SK-N-SH treated with all-trans-retinoic acid at 6 μM for 48 hours (cell line): ENCODE results near the gene APCDD1L.

ENCODE experiments used
- ATAC-seq: fragments of 200-7000 bp; cut with Tn5 transposase; 3 replicates; pipeline ENCODE4 v1.9.1; 2020; ENCODE audit warnings: mild to moderate bottlenecking, moderate library complexity
- ARNTL ChIP-seq: fragments of 450-650 bp; formaldehyde crosslinking; IDR thresholded peaks from 2 replicates; pipeline ENCODE4 v1.5.0; 2020; ENCODE audit warnings: low read depth, mild to moderate bottlenecking, moderate library complexity, borderline replicate concordance
- BACH2 ChIP-seq: fragments of 250-450 bp; sonication (Bioruptor Pico); IDR thresholded peaks from 2 replicates; pipeline ENCODE4 v1.9.0; 2021; ENCODE audit warnings: mild to moderate bottlenecking, borderline replicate concordance
- CREB5 ChIP-seq: fragments of 250-450 bp; sonication (Bioruptor Pico); IDR thresholded peaks from 2 replicates; pipeline ENCODE4 v1.5.1; 2020; ENCODE audit warnings: low read depth, mild to moderate bottlenecking, moderate library complexity
- CSDC2 ChIP-seq: fragments of 250-450 bp; sonication (Bioruptor Pico); IDR thresholded peaks from 2 replicates; pipeline ENCODE4 v1.5.0; 2020; ENCODE audit warnings: mild to moderate bottlenecking, moderate library complexity
- CSRNP3 ChIP-seq: fragments of 250-450 bp; sonication (Bioruptor Pico); IDR thresholded peaks from 2 replicates; pipeline ENCODE4 v1.5.1; 2021; ENCODE audit warnings: mild to moderate bottlenecking, moderate library complexity
- ESRRG ChIP-seq: fragments of 250-450 bp; sonication (Bioruptor Pico); IDR thresholded peaks from 2 replicates; pipeline ENCODE4 v1.6.1; 2021; ENCODE audit warnings: mild to moderate bottlenecking
- GLIS3 ChIP-seq: fragments of 250-450 bp; sonication (Bioruptor Pico); IDR thresholded peaks from 2 replicates; pipeline ENCODE4 v1.5.0; 2020; ENCODE audit warnings: mild to moderate bottlenecking, moderate library complexity
- ISL1 ChIP-seq: fragments of 250-450 bp; sonication (Bioruptor Pico); IDR thresholded peaks from 2 replicates; pipeline ENCODE4 v2.1.2; 2022; ENCODE audit warnings: mild to moderate bottlenecking, moderate library complexity
- OSR1 ChIP-seq: fragments of 250-450 bp; sonication (Bioruptor Pico); IDR thresholded peaks from 2 replicates; pipeline ENCODE4 v1.8.0; 2022; ENCODE audit warnings: moderate library complexity, mild to moderate bottlenecking, inconsistent platforms
- PATZ1 ChIP-seq: fragments of 250-450 bp; sonication (Bioruptor Pico); IDR thresholded peaks from 2 replicates; pipeline ENCODE4 v1.8.0; 2020; ENCODE audit warnings: mild to moderate bottlenecking, moderate library complexity, borderline replicate concordance
- POU6F1 ChIP-seq: fragments of 250-450 bp; sonication (Bioruptor Pico); IDR thresholded peaks from 2 replicates; pipeline ENCODE4 v1.8.0; 2021; ENCODE audit warnings: low read depth, mild to moderate bottlenecking, moderate library complexity, borderline replicate concordance
- PPARA ChIP-seq: fragments of 250-450 bp; sonication (Bioruptor Pico); IDR thresholded peaks from 2 replicates; pipeline ENCODE4 v1.5.0; 2020; ENCODE audit warnings: mild to moderate bottlenecking, borderline replicate concordance
- RARB ChIP-seq: fragments of 250-450 bp; sonication (Bioruptor Pico); IDR thresholded peaks from 2 replicates; pipeline ENCODE4 v1.8.0; 2021; ENCODE audit warnings: mild to moderate bottlenecking, moderate library complexity
- SNAI2 ChIP-seq: fragments of 250-450 bp; sonication (Bioruptor Pico); IDR thresholded peaks from 2 replicates; pipeline ENCODE4 v1.5.0; 2020; ENCODE audit warnings: mild to moderate bottlenecking, moderate library complexity
- TCF4 ChIP-seq: fragments of 250-450 bp; sonication (Bioruptor Pico); IDR thresholded peaks from 2 replicates; pipeline ENCODE4 v1.8.0; 2021; ENCODE audit warnings: mild to moderate bottlenecking, moderate library complexity, borderline replicate concordance
- ZC3H10 ChIP-seq: fragments of 250-450 bp; sonication (Bioruptor Pico); IDR thresholded peaks from 2 replicates; pipeline ENCODE4 v1.5.1; 2021; ENCODE audit warnings: mild to moderate bottlenecking, moderate library complexity
- ZFP3 ChIP-seq: fragments of 250-450 bp; sonication (Bioruptor Pico); IDR thresholded peaks from 2 replicates; pipeline ENCODE4 v1.5.0; 2020; ENCODE audit warnings: mild to moderate bottlenecking, moderate library complexity
- ZFP30 ChIP-seq: fragments of 450-650 bp; formaldehyde crosslinking; IDR thresholded peaks from 2 replicates; pipeline ENCODE4 v1.5.0; 2022; ENCODE audit warnings: mild to moderate bottlenecking, moderate library complexity
- ZNF565 ChIP-seq: fragments of 450-650 bp; formaldehyde crosslinking; conservative IDR thresholded peaks from 2 replicates; pipeline ENCODE4 v1.5.0; 2020; ENCODE audit warnings: low read depth, mild to moderate bottlenecking, moderate library complexity
- ZNF70 ChIP-seq: fragments of 450-650 bp; formaldehyde crosslinking; IDR thresholded peaks from 2 replicates; pipeline ENCODE4 v1.5.0; 2020; ENCODE audit warnings: mild to moderate bottlenecking, moderate library complexity
- ZNF8 ChIP-seq: fragments of 450-650 bp; formaldehyde crosslinking; IDR thresholded peaks from 2 replicates; pipeline ENCODE4 v1.5.0; 2020; ENCODE audit warnings: mild to moderate bottlenecking, moderate library complexity

APCDD1L gene

GRCh38 chr20:58559368-58559729 lies 44.1 kb upstream of the APCDD1L start (continued):
- TF ChIP-seq POU6F1 (no peak), ZNF8 (CRISPR knock-in tag) (no peak), RARB (CRISPR knock-in tag) (no peak), ZNF70 (no peak), ZNF565 (no peak), ESRRG (CRISPR knock-in tag) (no peak), SNAI2 (CRISPR knock-in tag) (no peak), ZC3H10 (CRISPR knock-in tag) (no peak), ISL1 (CRISPR knock-in tag) (no peak), BACH2 (CRISPR knock-in tag) (no peak), CREB5 (no peak)

- TF ChIP-seq ZNF70 (no peak), ESRRG (CRISPR knock-in tag) (no peak), GLIS3 (CRISPR knock-in tag) (no peak), ZC3H10 (CRISPR knock-in tag) (no peak), PPARA (CRISPR knock-in tag) (no peak), CSRNP3 (CRISPR knock-in tag) (no peak), TCF4 (no peak), SNAI2 (CRISPR knock-in tag) (no peak), BACH2 (CRISPR knock-in tag) (no peak), ZFP3 (no peak), PATZ1 (CRISPR knock-in tag) (no peak), ZNF8 (CRISPR knock-in tag) (no peak), CSDC2 (CRISPR knock-in tag) (no peak), RARB (CRISPR knock-in tag) (no peak), ISL1 (CRISPR knock-in tag) (no peak), ZFP30 (CRISPR knock-in tag) (no peak), CREB5 (no peak), ARNTL (no peak)
- ATAC-seq, result no peak
Measured at GRCh38 chr20:58558486-58559367, 43.5 kb upstream of the APCDD1L start.

GRCh38 chr20:58557733-58558342 lies 42.6 kb upstream of the APCDD1L start:
- no peak for ATAC-seq
- TF ChIP-seq OSR1 (CRISPR knock-in tag) (no peak), ZNF8 (CRISPR knock-in tag) (no peak), BACH2 (CRISPR knock-in tag) (no peak), ZFP30 (CRISPR knock-in tag) (no peak), SNAI2 (CRISPR knock-in tag) (no peak)
